Renal pelvis (tissue), 12 donors: ENCODE data around the gene CYP1A1. TPM values are rescaled to one million over a fixed set of nuclear protein-coding genes. Genes with fewer than 3 reads are reported as not detected.
A peak's percentile ranks its signal among the peaks of the same experiment; 100 is the strongest.

ENCODE experiments used
- DNase-seq: peaks from one replicate; pipeline ENCODE4 v3.0.0-alpha.2; 2013
- long read RNA-seq, 16 experiments: transcript quantifications; one replicate each; lab custom pipeline, GENCODE V29; 2026
- polyA plus RNA-seq, 3 donors: library from polyadenylated mRNA; unstranded; fragments of 120-200 nt; gene quantifications; one replicate each; pipeline ENCODE4 v1.2.1, GENCODE V29; 2013; ENCODE audit not compliant: insufficient read length in 3 of 3

The CYP1A1 gene
- polyA plus RNA-seq = under 1 TPM in 1 of 3 donors, not detected in 2; 0.04 TPM
- long read RNA-seq, donor 1 = 0 reads
- long read RNA-seq, donor 2 = 0 reads
- long read RNA-seq, donor 3 = 0 reads
- long read RNA-seq, donor 4 = 0 reads
- long read RNA-seq, donor 5 = 0 reads
- long read RNA-seq, donor 6 = 0 reads
- long read RNA-seq, donor 7 = 0 reads
- long read RNA-seq, donor 8 = 0 reads
- long read RNA-seq, donor 9 = 0 reads
- long read RNA-seq, donor 10 = 0 reads
- long read RNA-seq, donor 11 = 0 reads
- long read RNA-seq, donor 12 = 0 reads
- long read RNA-seq, donor 13 = 0 reads
- long read RNA-seq, donor 14 = 0 reads
- long read RNA-seq, donor 15 = 0 reads
- long read RNA-seq, donor 16 = 0 reads

- DNase-seq = no peak
These were observed at the start of gene CYP1A1 for GRCh38 chr15:74725225-74725774. Gene CYP1A1 (minus strand): TSS chr15:74725528. CDS start chr15:74723097, 2,431 bp downstream.

DNA sequence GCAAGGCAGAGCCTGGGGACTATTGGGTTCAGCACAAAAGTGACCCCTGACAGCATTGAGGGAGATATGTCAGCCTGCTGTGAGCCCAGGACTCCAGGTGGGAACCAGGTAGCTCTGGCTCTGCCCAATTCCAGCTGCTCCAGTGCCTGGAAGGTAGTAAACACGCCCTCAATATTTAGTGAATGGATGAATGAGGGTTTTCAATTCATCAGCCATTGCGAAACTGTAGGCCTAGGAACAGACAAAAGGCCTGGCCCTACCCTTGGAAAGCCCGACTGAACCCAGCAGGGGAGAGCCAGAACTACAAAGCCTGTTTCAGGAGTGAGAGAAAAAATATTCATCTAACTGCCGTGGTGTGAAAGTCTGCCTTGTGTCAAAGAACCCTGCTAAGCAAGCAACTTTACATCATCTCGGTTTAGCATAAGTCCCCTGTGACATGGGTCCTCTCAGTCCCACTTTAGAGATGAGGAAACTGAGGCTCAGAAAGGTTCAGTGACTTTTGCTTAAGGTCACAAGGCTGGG lies 48.5 kb upstream of the CYP1A1 start:
- DNase-seq = no peak

DNA sequence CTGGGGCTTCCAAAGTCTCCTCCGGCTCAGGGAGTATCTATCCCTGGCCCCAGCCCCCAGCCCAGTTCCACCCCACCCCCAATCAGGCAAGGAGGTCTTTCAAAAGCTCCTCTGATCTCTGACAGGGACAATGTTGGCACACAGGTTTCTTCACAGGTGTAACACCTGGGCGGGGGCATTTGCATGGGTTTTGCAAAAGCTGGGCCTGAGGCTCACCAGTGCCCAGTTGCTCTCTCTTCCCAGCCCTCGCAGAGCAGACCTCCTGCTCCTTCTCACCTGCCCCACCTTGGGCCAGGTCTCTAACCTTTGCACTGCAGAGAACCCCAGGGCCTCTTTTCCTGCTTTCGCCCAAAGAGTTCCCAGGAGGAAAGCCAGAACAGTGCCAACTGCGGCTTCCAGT lies 48.0 kb upstream of the CYP1A1 start:
- no peak for DNase-seq

DNA sequence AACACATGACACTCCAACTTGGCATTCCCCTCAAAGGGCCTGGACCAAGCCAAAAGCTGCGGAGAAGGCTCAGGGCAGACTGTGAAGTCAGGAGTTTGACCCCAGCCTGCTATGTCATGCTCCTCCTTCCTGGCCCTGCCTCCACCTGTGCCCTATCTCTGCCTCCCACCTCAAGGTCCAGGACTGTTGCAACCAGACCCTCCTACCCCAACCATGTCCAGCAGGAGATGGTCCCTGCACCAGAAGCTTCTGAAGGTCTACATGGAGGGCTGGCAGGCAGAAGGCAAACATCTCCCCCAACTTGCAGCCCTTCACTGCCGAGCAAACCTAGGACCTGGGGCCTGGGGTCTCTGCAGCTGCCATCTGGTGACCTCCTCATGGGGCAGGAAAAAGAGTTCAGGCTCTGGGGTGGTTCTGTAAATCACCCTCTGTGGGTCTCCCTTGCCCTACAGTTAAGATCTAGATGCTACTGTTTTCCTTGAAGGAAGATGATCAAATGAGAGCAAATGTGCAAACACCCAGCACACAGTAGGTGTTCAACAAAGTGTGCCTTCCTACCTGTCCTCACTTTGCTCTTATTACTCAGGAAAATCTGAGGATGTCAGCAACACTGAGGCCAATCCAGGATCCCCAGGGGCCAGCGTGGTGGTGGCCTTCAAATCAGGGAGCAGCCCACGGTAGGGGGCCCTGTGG lies 45.0 kb upstream of the CYP1A1 start:
- no peak for DNase-seq

GRCh38 chr15:74769463-74770025 lies 44.2 kb upstream of the CYP1A1 start:
- DNase-seq = no peak

DNA sequence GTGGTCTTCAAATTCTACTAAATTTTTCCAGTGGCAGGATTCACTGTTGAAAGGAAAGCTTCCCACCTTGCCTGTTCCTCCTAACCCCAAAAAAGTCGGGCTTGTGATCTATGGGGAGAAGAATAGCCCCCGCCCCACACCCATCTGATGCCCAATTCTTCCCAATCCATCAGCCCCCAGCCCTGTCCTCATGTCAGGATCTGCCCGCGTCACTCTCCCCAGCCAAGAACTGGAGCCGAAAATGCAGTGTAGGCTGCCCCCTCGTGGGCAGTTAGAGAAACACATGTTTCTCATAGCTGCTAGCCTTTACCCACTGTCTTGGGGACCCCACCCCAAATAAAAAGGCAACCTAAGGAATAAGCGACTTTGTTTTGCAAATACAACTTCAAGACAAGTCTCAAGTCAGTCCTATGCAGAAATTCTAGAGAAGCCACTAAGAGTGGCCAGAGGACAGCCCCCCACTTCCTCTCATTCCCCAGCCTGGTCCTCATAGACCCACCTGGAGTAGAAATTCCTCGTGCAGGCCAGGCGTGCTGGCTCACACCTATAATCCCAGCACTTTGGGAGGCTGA lies 43.5 kb upstream of the CYP1A1 start:
- DNase-seq = no peak

- DNase-seq = no peak
These were observed 42.9 kb upstream of the CYP1A1 start for GRCh38 chr15:74768099-74768770.

DNA sequence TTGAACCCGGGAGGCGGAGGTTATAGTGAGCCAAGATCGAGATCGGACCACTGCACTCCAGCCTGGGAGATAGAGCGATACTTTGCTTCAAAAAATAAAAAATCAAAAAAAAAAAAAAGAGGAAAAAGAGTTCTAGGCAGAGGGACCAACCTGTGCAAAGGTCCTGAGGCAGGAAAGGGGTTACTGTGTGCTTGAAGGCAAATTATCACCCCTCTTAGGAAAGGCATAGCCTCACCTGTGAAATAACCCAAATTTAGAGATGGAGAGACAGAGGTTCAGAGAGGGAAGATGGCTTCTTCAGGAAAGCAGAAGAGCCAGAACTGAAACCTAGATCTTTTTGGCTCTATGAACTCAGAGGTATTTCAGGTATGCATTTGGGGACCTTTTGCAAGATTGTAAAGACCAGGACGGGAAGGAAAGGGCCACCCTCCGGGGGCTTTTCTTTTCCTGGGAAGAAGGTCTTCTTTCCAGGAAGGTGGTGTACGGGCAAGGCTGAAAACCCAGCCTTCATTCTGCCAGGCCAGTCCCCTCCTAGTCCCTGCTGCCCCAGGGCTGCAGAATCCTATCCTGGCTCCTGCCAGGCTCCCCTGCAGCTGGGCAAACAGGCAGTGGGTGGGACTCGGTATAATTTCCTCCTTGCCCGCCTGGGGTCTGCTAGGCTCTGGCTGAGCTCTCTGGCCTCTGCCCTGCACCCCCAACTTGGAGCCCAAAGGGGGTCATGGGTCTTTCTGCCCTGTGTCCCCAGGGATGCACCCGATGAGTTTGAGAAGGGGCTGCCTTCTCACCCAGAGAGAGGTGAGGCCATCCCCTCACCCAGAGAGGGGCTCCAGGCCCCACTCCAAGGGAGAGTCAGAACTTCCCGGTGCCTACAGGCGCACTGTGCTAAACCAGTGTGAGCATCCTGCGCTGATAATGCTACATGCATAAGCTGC lies 42.1 kb upstream of the CYP1A1 start:
- DNase-seq = no peak

GRCh38 chr15:74763416-74763815 lies 38.1 kb upstream of the CYP1A1 start:
- DNase-seq = no peak

GRCh38 chr15:74762791-74763150 lies 37.4 kb upstream of the CYP1A1 start:
- no peak for DNase-seq

GRCh38 chr15:74758736-74759135 lies 33.4 kb upstream of the CYP1A1 start:
- DNase-seq = no peak

- DNase-seq = no peak
These were observed 29.4 kb upstream of the CYP1A1 start for GRCh38 chr15:74754593-74755215.

GRCh38 chr15:74752531-74752930 lies 27.2 kb upstream of the CYP1A1 start:
- DNase-seq = no peak

- no peak for DNase-seq
These were observed 26.7 kb upstream of the CYP1A1 start for GRCh38 chr15:74752011-74752410.

- peak; percentile 68 for DNase-seq
These were observed 25.4 kb upstream of the CYP1A1 start for GRCh38 chr15:74750751-74751150.

DNA sequence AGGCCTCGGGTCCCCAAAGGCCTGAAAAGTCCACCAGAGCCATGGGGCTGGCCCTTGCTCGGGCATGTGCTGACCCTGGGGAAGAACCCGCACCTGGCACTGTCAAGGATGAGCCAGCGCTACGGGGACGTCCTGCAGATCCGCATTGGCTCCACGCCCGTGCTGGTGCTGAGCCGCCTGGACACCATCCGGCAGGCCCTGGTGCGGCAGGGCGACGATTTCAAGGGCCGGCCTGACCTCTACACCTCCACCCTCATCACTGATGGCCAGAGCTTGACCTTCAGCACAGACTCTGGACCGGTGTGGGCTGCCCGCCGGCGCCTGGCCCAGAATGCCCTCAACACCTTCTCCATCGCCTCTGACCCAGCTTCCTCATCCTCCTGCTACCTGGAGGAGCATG lies 24.5 kb upstream of the CYP1A1 start:
- DNase-seq = no peak

GRCh38 chr15:74748322-74748946 lies 23.1 kb upstream of the CYP1A1 start, which contains the start of gene CYP1A2:
Gene CYP1A2 (plus strand): TSS chr15:74748845. CDS start chr15:74749739, 894 bp downstream.
- no peak for DNase-seq

DNA sequence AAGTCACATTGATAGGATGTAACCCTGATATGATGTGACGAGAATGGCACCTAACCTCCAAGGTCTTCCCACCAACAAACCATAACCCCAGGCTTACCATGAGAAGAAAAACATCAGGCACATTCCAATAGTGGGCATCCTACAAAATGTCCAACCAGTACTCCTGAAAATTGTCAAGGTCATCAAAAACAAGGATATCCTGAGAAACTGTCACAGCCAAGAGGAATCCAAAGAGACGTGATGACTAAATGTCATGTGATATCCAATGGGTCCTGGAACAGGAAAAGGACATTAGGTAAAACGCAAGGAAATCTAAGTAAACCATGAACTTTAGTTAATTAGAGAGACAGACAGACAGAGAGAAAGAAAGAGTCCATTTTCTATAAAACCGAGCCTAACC lies 21.1 kb upstream of the CYP1A1 start:
- no peak for DNase-seq

DNA sequence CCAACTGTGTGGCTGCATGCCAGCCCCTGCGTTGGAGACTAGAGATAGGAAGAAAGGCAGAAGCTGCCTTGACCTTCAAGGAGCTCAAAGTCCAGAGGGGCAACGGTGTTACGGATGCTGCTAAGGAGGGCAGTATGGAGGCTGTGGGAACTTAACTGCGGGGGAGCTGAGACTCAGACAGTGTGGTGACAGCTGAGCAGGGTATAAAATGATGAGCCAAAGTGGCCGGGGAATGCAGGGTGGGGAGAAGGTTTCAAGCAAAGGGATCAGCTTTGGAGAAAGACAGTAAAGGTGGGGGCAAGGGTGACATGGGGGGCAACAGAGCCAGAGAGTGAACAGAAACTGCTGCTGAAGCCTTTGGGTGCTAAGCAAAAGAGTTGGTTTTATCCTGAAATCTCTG lies 17.1 kb upstream of the CYP1A1 start:
- DNase-seq = no peak
